Measurements from ENCODE around the gene G3BP1.

- no peak for TF ChIP-seq CTCF (CRISPR knock-in tag; IDR thresholded peaks at IDR 0.05)
- TF ChIP-seq ZHX1 (CRISPR knock-in tag; IDR thresholded peaks at IDR 0.05; ENCODE audit: low read depth): no peak
- TF ChIP-seq PRDM4 (CRISPR knock-in tag; IDR thresholded peaks at IDR 0.05; ENCODE audit: borderline replicate concordance): no peak
- TF ChIP-seq EHMT2 (IDR thresholded peaks at IDR 0.05; ENCODE audit: borderline replicate concordance, low read depth, low read length): no peak
- TF ChIP-seq RAD51 (IDR thresholded peaks at IDR 0.05; ENCODE audit: borderline replicate concordance): no peak
- no peak for TF ChIP-seq CERS6 (CRISPR knock-in tag; IDR thresholded peaks at IDR 0.05)
- no peak for TF ChIP-seq ZNF12 (CRISPR knock-in tag; IDR thresholded peaks at IDR 0.05)
- no peak for TF ChIP-seq ZNF790 (CRISPR knock-in tag; IDR thresholded peaks at IDR 0.05; ENCODE audit: borderline replicate concordance)
These were observed 38.2 kb upstream of the G3BP1 start for GRCh38 chr5:151733358-151734063.

Measured in HepG2 (cell line).